Endothelial cell of umbilical vein (primary cell): ENCODE data around the gene TRMT61B. TPM values are rescaled to one million over a fixed set of nuclear protein-coding genes. Genes with fewer than 3 reads are reported as not detected.

Source experiments
- BruUV-seq: library from RNA; stranded (reverse); fragments of 400-500 nt; replicated peaks from 2 replicates; lab custom pipeline; 2021; lab: Mats Ljungman, UMichigan
- CTCF ChIA-PET: fragments of 300-600, 350-600 bp; sonication (Branson Sonifier 250); formaldehyde crosslinking; loops from one replicate; lab custom pipeline; 2021; ENCODE audit warnings: antibody characterized with exemption, inconsistent platforms; lab: Charles Lee
- POLR2A ChIA-PET: fragments of 300-600, 350-600 bp; sonication (Branson Sonifier 250); formaldehyde crosslinking; loops from one replicate; lab custom pipeline; 2021; ENCODE audit warnings: antibody characterized with exemption, inconsistent platforms; lab: Charles Lee
- DNase-seq: peaks from one replicate; pipeline ENCODE4 v3.0.0-alpha.2; 2011; ENCODE audit warnings: low read depth, low spot score
- FAIRE-seq: peaks from 2 replicates; lab custom pipeline; 2011; peaks lifted over from hg19 to GRCh38; lab: Jason Lieb, UNC
- H2AFZ ChIP-seq: 2 replicates; pipeline ENCODE4 v1.6.0; 2012; ENCODE audit warnings: low read depth, low read length, control low read depth, inconsistent platforms
- H3K27ac ChIP-seq: 2 replicates; pipeline ENCODE4 v1.5.1; 2011; ENCODE audit warnings: low read depth, mild to moderate bottlenecking, control low read depth, low read length, moderate library complexity; ENCODE audit not compliant: insufficient read depth
- H3K27me3 ChIP-seq, 2 experiments: 2 replicates each; pipeline versions ENCODE4 v1.6.0 to v1.6.1; 2011; ENCODE audit warnings: low read length in 2 of 2, mixed read lengths in 1 of 2; ENCODE audit not compliant: control insufficient read depth in 2 of 2, insufficient read depth in 2 of 2
- H3K36me3 ChIP-seq, 2 experiments: 2 replicates in 1 of 2; 3 replicates in 1 of 2; pipeline ENCODE4 v1.5.1; 2011; ENCODE audit warnings: low read length in 2 of 2, mild to moderate bottlenecking in 1 of 2, moderate library complexity in 1 of 2; ENCODE audit not compliant: control insufficient read depth in 2 of 2, insufficient read depth in 2 of 2; ENCODE audit errors: extremely low read depth in 1 of 2
- H3K4me1 ChIP-seq: 3 replicates; pipeline ENCODE4 v1.5.1; 2011; ENCODE audit warnings: mild to moderate bottlenecking, low read length; ENCODE audit not compliant: control insufficient read depth, insufficient read depth; ENCODE audit errors: extremely low read depth
- H3K4me2 ChIP-seq: 2 replicates; pipeline ENCODE4 v1.6.1; 2011; ENCODE audit warnings: low read length, control low read depth, mixed read lengths; ENCODE audit not compliant: insufficient read depth
- H3K4me3 ChIP-seq, 3 experiments: fragments of 200-600 bp in 1 of 3; sonication (generic), shearing (Covaris generic) in 1 of 3; replicated peaks in 1 of 3; 2 replicates each; pipeline ENCODE4 v1.5.1; 2011 to 2016; ENCODE audit warnings: control low read depth in 3 of 3, low read length in 3 of 3, mild to moderate bottlenecking in 2 of 3, inconsistent platforms in 1 of 3, low read depth in 1 of 3, moderate library complexity in 1 of 3; ENCODE audit not compliant: insufficient read depth in 1 of 3
- H3K79me2 ChIP-seq: 2 replicates; pipeline ENCODE4 v1.6.0; 2012; ENCODE audit warnings: low read length, inconsistent platforms; ENCODE audit not compliant: control insufficient read depth, insufficient read depth
- H3K9ac ChIP-seq: replicated peaks from 2 replicates; pipeline ENCODE3; 2011; ENCODE audit warnings: low read length, control low read depth; ENCODE audit not compliant: insufficient read depth; ENCODE audit errors: extremely low read depth
- H3K9me1 ChIP-seq: replicated peaks from 3 replicates; pipeline ENCODE4 v1.6.0; 2011; ENCODE audit warnings: mild to moderate bottlenecking, low read length; ENCODE audit not compliant: control insufficient read depth, insufficient read depth; ENCODE audit errors: extremely low read depth
- H3K9me3 ChIP-seq: replicated peaks from 2 replicates; pipeline ENCODE4 v1.5.1; 2012; ENCODE audit warnings: low read length, inconsistent platforms; ENCODE audit not compliant: control insufficient read depth, insufficient read depth
- H4K20me1 ChIP-seq: replicated peaks from 2 replicates; pipeline ENCODE3; 2011; ENCODE audit warnings: mild to moderate bottlenecking, low read length; ENCODE audit not compliant: control insufficient read depth, insufficient read depth; ENCODE audit errors: extremely low read depth
- CTCF ChIP-seq, 2 donors: IDR thresholded peaks; 1 replicate in 1 of 2; 2 replicates in 1 of 2; pipeline ENCODE4 v1.5.1; 2011; ENCODE audit warnings: low read length in 2 of 2, mild to moderate bottlenecking in 2 of 2, moderate library complexity in 2 of 2, control low read depth in 1 of 2, inconsistent platforms in 1 of 2, low read depth in 1 of 2; ENCODE audit not compliant: insufficient read depth in 1 of 2; ENCODE audit errors: extremely low read depth in 1 of 2
- EZH2 ChIP-seq: IDR thresholded peaks from 2 replicates; pipeline ENCODE4 v1.6.1; 2012; ENCODE audit warnings: borderline replicate concordance, low read depth, mild to moderate bottlenecking, moderate library complexity, low read length, inconsistent platforms; ENCODE audit not compliant: severe bottlenecking
- FOS ChIP-seq: IDR thresholded peaks from 2 replicates; pipeline ENCODE4 v1.6.1; 2011; ENCODE audit warnings: mild to moderate bottlenecking, low read length, moderate library complexity, borderline replicate concordance; ENCODE audit not compliant: insufficient read depth
- GATA2 ChIP-seq: IDR thresholded peaks from 2 replicates; pipeline ENCODE4 v1.7.0; 2011; ENCODE audit warnings: low read depth, mild to moderate bottlenecking, moderate library complexity, mixed read lengths, low read length; ENCODE audit not compliant: insufficient read length, insufficient read depth
- JUN ChIP-seq: IDR thresholded peaks from 2 replicates; pipeline ENCODE4 v1.6.1; 2011; ENCODE audit warnings: borderline replicate concordance, low read depth; ENCODE audit not compliant: insufficient read length, insufficient read depth
- MAX ChIP-seq: IDR thresholded peaks from 2 replicates; pipeline ENCODE4 v1.6.1; 2011; ENCODE audit not compliant: insufficient read depth, insufficient read length
- MYC ChIP-seq: IDR thresholded peaks from one replicate; pipeline ENCODE4 v1.6.1; 2011; ENCODE audit warnings: mild to moderate bottlenecking, low read depth, low read length
- POLR2A ChIP-seq: IDR thresholded peaks from 2 replicates; pipeline ENCODE4 v1.6.1; 2012; ENCODE audit warnings: low read depth, mild to moderate bottlenecking, control low read depth, low read length
- POLR2AphosphoS5 ChIP-seq: IDR thresholded peaks from 2 replicates; pipeline ENCODE4 v1.6.1; 2012; ENCODE audit warnings: low read depth, mild to moderate bottlenecking, control low read depth, low read length, moderate library complexity; ENCODE audit not compliant: insufficient read depth
- dilution Hi-C: fragments of 300-500 bp; cut with MboI; formaldehyde crosslinking; loops from one replicate; pipeline ENCODE4 v1.15.0; 2019; ENCODE audit warnings: low sequenced_read_pairs; ENCODE audit not compliant: extremely low pct_ligation_motif_present
- intact Hi-C: fragments of 100-400 bp; cut with micrococcal nuclease; formaldehyde crosslinking; loops from one replicate; pipeline ENCODE4 v1.10.0; 2022
- polyA plus RNA-seq, 4 experiments: library from polyadenylated mRNA; depleted of rRNA in 3 of 4; stranded (reverse) in 3 of 4; unstranded in 1 of 4; fragments of >200 nt; gene quantifications; 2 replicates each; pipeline versions ENCODE4 v1.2.1 to v1.2.3, GENCODE V29; 2011 to 2012; ENCODE audit warnings: missing spikeins in 1 of 4
- total RNA-seq: library from RNA; stranded (reverse); gene quantifications from 2 replicates; pipeline ENCODE4 v1.2.3, GENCODE V29; 2021

Gene TRMT61B
- total and polyA plus RNA-seq, 2 donors (not counting 3 experiments of a cell fraction or from before 2014, with no cell fraction given): 4.6 to 13.6 TPM

DNA sequence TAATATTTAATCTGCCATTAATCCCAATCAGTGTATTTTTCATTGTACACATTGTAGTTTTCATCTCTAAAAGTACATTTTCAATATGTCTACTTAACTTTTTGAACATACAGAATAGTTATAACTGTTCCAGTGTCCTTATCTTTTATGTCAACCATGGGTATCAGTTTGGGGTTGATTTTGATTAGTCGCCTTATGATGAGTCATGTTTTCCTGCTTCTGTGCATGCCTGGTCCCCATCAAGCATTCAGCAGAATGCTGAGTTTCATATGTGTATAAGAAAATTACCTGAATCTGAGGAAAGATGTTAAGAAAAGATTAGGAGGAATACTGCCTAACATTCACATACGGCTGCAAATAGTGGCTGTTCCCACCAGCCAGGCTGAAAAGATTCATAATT, 41.7 kb downstream of the TRMT61B start:
- dilution Hi-C loops (no loop called here), intact Hi-C loops (no loop called here)
- ChIA-PET CTCF (no interaction called here), POLR2A (no interaction called here)
- Histone ChIP-seq H3K9me3 (no peaks in the 10 kb centered on the region), H3K27ac (no peak overlapping the region), H3K4me3 (no peak overlapping the region), H3K4me1 (peaks cover 2% of the 10 kb centered on the region), H3K27me3 (no peaks in the 10 kb centered on the region), H3K9ac (no peak overlapping the region), H2AFZ (no peak overlapping the region), H4K20me1 (no peaks in the 10 kb centered on the region), H3K36me3 (no peaks in the 10 kb centered on the region), H3K79me2 (no peaks in the 10 kb centered on the region), H3K9me1 (no peaks in the 10 kb centered on the region), H3K4me2 (no peak overlapping the region)
- DNase-seq (peak; percentile 16), FAIRE-seq (peak; percentile 28)
- TF ChIP-seq MAX (no peak), FOS (peak; percentile 71), JUN (peak; percentile 52)
- BruUV-seq: no TSS peak

DNA sequence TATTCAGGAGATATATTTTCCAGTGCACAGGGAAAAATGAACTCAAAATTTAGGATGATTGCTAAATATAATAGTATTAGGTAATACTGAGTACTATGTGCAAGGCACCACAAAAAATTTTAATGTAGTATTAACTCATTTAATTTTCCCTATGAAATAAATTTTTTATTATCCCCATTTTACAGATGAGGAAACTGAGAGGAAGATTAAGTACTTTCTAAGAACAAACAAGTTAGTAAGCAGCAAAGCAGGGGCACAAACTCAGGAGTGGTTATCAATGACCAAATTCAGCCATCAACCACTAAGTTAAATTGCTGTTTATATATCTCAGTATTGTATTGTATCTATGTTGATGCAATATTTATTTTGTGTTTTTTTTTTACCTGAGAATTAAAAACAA, 45.2 kb downstream of the TRMT61B start:
- intact Hi-C loops: loop anchor here (5.0 kb wide), 3 partner anchors 102 to 1247 kb away; no protein-coding TSS in a partner anchor
- CTCF ChIA-PET: interaction anchor here (1.2 to 1.3 kb wide), 4 partner anchors 8 to 123 kb away, joined by 3 to 5 read pairs (median 3); no protein-coding TSS in a partner anchor
- no peak overlapping the region for H3K27ac ChIP-seq

More for the DNA sequence above, 45.2 kb downstream of the TRMT61B start:
- Histone ChIP-seq H3K36me3 (no peaks in the 10 kb centered on the region), H3K9me1 (no peaks in the 10 kb centered on the region), H3K27me3 (no peaks in the 10 kb centered on the region), H4K20me1 (no peaks in the 10 kb centered on the region), H3K9ac (no peak overlapping the region), H3K4me2 (no peak overlapping the region), H3K4me1 (peaks cover 2% of the 10 kb centered on the region), H2AFZ (no peak overlapping the region), H3K9me3 (no peaks in the 10 kb centered on the region), H3K4me3 (no peak overlapping the region), H3K79me2 (no peaks in the 10 kb centered on the region)
- BruUV-seq: no TSS peak
- POLR2A ChIA-PET: no interaction called here
- TF ChIP-seq GATA2 (no peak), JUN (no peak), EZH2 (no peak), MYC (no peak), POLR2A (no peak), CTCF (IDR thresholded peaks at IDR 0.05; ENCODE audit: extremely low read depth in 1 of 2, insufficient read depth in 1 of 2, low read depth in 1 of 2, low read length in 2 of 2) (no peak), POLR2AphosphoS5 (no peak), FOS (no peak), MAX (no peak)
- dilution Hi-C loops: no loop called here
- FAIRE-seq (no peak), DNase-seq (no peak)
